Body of pancreas (tissue), 4 donors: ENCODE data around the gene CKB.

ENCODE experiments used
- POLR2A ChIP-seq, 3 donors: fragments of 450-650 bp; IDR thresholded peaks; one replicate each; pipeline ENCODE4 v1.6.1; 2016; ENCODE audit warnings: antibody characterized with exemption in 3 of 3, mild to moderate bottlenecking in 2 of 3
- TF ChIP-seq, protein P1 (sequence below), 7 experiments: fragments of 450-650 bp in 4 of 7; fragments of 200-600 bp in 3 of 7; sonication (generic) in 3 of 7; IDR thresholded peaks; one replicate each; pipeline ENCODE4 v1.5.1; 2016 to 2019; ENCODE audit warnings: antibody characterized with exemption in 7 of 7

DNA sequence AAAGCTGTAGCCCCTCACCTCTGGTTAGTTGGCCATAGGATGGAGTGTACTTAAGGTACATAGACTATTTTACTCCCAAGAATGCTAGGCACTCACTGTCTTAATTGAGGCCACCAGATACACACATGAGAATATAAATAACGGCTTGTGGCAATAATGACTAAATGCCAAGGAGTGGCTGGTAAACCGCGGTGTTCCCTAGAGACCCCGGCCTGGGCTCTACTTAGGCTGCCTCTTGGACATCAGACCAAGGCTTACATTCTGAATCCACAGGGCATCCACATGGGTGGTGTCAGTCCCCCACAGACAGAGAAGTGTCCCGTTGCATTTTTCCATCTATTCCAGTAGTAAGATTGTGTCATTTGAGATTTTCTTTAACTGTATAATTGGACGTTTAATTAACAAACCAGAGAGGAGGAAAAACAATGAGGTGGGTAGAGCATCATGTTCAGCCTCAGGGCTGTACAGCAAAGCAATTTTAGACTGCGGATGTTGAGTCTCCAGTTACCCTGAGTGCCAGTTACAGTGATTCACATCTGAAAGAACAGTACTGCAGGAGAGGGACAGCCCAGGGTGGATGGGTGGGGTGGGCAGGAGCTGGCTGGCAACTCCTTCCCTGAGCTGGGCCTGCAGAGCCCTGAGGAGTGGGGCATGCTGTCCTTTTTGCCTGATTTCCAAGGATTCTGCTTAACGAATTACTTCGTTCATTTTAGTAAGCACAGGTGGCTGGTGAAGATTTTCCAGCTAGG, 20.5 kb downstream of the CKB start:
- TF ChIP-seq POLR2A (IDR thresholded peaks at IDR 0.05), result no peak
- TF ChIP-seq, protein P1, sequence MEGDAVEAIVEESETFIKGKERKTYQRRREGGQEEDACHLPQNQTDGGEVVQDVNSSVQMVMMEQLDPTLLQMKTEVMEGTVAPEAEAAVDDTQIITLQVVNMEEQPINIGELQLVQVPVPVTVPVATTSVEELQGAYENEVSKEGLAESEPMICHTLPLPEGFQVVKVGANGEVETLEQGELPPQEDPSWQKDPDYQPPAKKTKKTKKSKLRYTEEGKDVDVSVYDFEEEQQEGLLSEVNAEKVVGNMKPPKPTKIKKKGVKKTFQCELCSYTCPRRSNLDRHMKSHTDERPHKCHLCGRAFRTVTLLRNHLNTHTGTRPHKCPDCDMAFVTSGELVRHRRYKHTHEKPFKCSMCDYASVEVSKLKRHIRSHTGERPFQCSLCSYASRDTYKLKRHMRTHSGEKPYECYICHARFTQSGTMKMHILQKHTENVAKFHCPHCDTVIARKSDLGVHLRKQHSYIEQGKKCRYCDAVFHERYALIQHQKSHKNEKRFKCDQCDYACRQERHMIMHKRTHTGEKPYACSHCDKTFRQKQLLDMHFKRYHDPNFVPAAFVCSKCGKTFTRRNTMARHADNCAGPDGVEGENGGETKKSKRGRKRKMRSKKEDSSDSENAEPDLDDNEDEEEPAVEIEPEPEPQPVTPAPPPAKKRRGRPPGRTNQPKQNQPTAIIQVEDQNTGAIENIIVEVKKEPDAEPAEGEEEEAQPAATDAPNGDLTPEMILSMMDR (IDR thresholded peaks at IDR 0.05), result no peak
